ENCODE data around the gene TCF7L2. TPM values are rescaled to one million over a fixed set of nuclear protein-coding genes. Genes with fewer than 3 reads are reported as not detected.

The TCF7L2 gene
- total RNA-seq, 1 experiment from 2014 or later: 14.8 TPM

- POLR2A ChIA-PET (ENCODE audit: unreplicated experiment): no interaction called here
- Histone ChIP-seq H3K79me2 (ENCODE audit: low read depth) (no peaks in the 10 kb centered on the region), H4K20me1 (ENCODE audit: insufficient read depth) (no peaks in the 10 kb centered on the region; the same call in 1 of the 2 replicates), H3K27ac (no peak overlapping the region), H3K27me3 (ENCODE audit: insufficient read depth, low read depth) (no peaks in the 10 kb centered on the region), H3F3A (ENCODE audit: insufficient read depth, low read depth) (no peaks in the 10 kb centered on the region), H3K36me3 (ENCODE audit: low read depth) (peaks cover 3% of the 10 kb centered on the region; the same call in 1 of the 2 replicates), H3K4me1 (replicated peaks; ENCODE audit: insufficient read depth) (no peaks in the 10 kb centered on the region), H2AFZ (no peak overlapping the region), H3K9me2 (ENCODE audit: insufficient read depth) (no peaks in the 10 kb centered on the region), H3K4me3 (no peak overlapping the region), H3K9me3 (ENCODE audit: insufficient read depth, low read depth) (no peaks in the 10 kb centered on the region), H3K4me2 (no peak overlapping the region)
- no TSS peak for BruUV-seq (replicated peaks)
- intact Hi-C loops (cut with micrococcal nuclease; ENCODE audit: unreplicated experiment): no loop called here
- TF ChIP-seq CTCF (conservative IDR thresholded peaks at IDR 0.05): no peak
- no peak for TF ChIP-seq EZH2 (IDR thresholded peaks at IDR 0.05; ENCODE audit: low read depth)
- CTCF ChIA-PET: no interaction called here
- no peak for DNase-seq
These were observed 198.2 kb downstream of the TCF7L2 start for GRCh38 chr10:113148071-113148825.

- Histone ChIP-seq H3K27me3 (ENCODE audit: insufficient read depth, low read depth) (no peaks in the 10 kb centered on the region), H3K36me3 (ENCODE audit: low read depth) (peaks cover 3% of the 10 kb centered on the region; the same call in 1 of the 2 replicates), H3K4me3 (no peak overlapping the region), H3K9me2 (ENCODE audit: insufficient read depth) (no peaks in the 10 kb centered on the region), H3K27ac (no peak overlapping the region), H3F3A (ENCODE audit: insufficient read depth, low read depth) (no peaks in the 10 kb centered on the region), H2AFZ (no peak overlapping the region), H3K9me3 (ENCODE audit: insufficient read depth, low read depth) (no peaks in the 10 kb centered on the region), H3K4me2 (no peak overlapping the region), H3K79me2 (ENCODE audit: low read depth) (no peaks in the 10 kb centered on the region), H3K4me1 (replicated peaks; ENCODE audit: insufficient read depth) (no peaks in the 10 kb centered on the region), H4K20me1 (ENCODE audit: insufficient read depth) (no peaks in the 10 kb centered on the region)
- ChIA-PET POLR2A (ENCODE audit: unreplicated experiment) (no interaction called here), CTCF (no interaction called here)
- no TSS peak for BruUV-seq (replicated peaks)
- TF ChIP-seq EZH2 (IDR thresholded peaks at IDR 0.05; ENCODE audit: low read depth) (no peak), CTCF (conservative IDR thresholded peaks at IDR 0.05) (no peak)
- no peak for DNase-seq
- intact Hi-C loops (cut with micrococcal nuclease; ENCODE audit: unreplicated experiment): no loop called here
These were observed 198.9 kb downstream of the TCF7L2 start for GRCh38 chr10:113148901-113149300.

GRCh38 chr10:113149626-113150025 lies 199.6 kb downstream of the TCF7L2 start:
- Histone ChIP-seq H3K27me3 (ENCODE audit: insufficient read depth, low read depth) (no peaks in the 10 kb centered on the region), H3K36me3 (ENCODE audit: low read depth) (peaks cover 3% of the 10 kb centered on the region; the same call in 1 of the 2 replicates), H3K79me2 (ENCODE audit: low read depth) (no peaks in the 10 kb centered on the region), H3K4me2 (no peak overlapping the region), H3K9me3 (ENCODE audit: insufficient read depth, low read depth) (no peaks in the 10 kb centered on the region), H3F3A (ENCODE audit: insufficient read depth, low read depth) (no peaks in the 10 kb centered on the region), H4K20me1 (ENCODE audit: insufficient read depth) (no peaks in the 10 kb centered on the region), H3K4me1 (replicated peaks; ENCODE audit: insufficient read depth) (no peaks in the 10 kb centered on the region), H3K27ac (no peak overlapping the region), H3K4me3 (no peak overlapping the region), H3K9me2 (ENCODE audit: insufficient read depth) (no peaks in the 10 kb centered on the region), H2AFZ (no peak overlapping the region)
- POLR2A ChIA-PET (ENCODE audit: unreplicated experiment): no interaction called here
- intact Hi-C loops (cut with micrococcal nuclease; ENCODE audit: unreplicated experiment): no loop called here
- no peak for DNase-seq
- no peak for TF ChIP-seq CTCF (conservative IDR thresholded peaks at IDR 0.05)
- no peak for TF ChIP-seq EZH2 (IDR thresholded peaks at IDR 0.05; ENCODE audit: low read depth)
- CTCF ChIA-PET: no interaction called here
- BruUV-seq (replicated peaks): no TSS peak
